HL-60 (cell line): ENCODE results near the gene MYADML2.

ENCODE experiments used
- DNase-seq, 2 experiments: peaks; one replicate each; pipeline ENCODE4 v3.0.0-alpha.2; 2010 to 2020; ENCODE audit warnings: low read depth in 1 of 2, low spot score in 1 of 2
- H3K27ac ChIP-seq: fragments of 250-450 bp; sonication (Bioruptor Pico); replicated peaks from 2 replicates; pipeline ENCODE4 v1.5.1; 2020; ENCODE audit warnings: mild to moderate bottlenecking, moderate library complexity
- H3K27me3 ChIP-seq: fragments of 250-450 bp; sonication (Bioruptor Pico); 2 replicates; pipeline ENCODE4 v1.5.1; 2021; ENCODE audit warnings: mild to moderate bottlenecking, moderate library complexity; ENCODE audit not compliant: insufficient read depth, poor library complexity, severe bottlenecking
- H3K4me3 ChIP-seq: replicated peaks from 2 replicates; pipeline ENCODE4 v1.5.1; 2011; ENCODE audit warnings: mild to moderate bottlenecking, control low read depth, low read length; ENCODE audit not compliant: insufficient read depth
- GABPA ChIP-seq: IDR thresholded peaks from 2 replicates; pipeline ENCODE4 v1.6.1; 2012; ENCODE audit warnings: low read depth
- POLR2AphosphoS5 ChIP-seq: IDR thresholded peaks from 2 replicates; pipeline ENCODE4 v1.6.1; 2012; ENCODE audit warnings: low read depth
- SPI1 ChIP-seq: IDR thresholded peaks from 2 replicates; pipeline ENCODE4 v1.6.1; 2012; ENCODE audit warnings: low read depth, mild to moderate bottlenecking, borderline replicate concordance
- TF ChIP-seq, protein P1 (sequence below): IDR thresholded peaks from 2 replicates; pipeline ENCODE4 v1.6.1; 2012; ENCODE audit warnings: low read depth; ENCODE audit not compliant: insufficient replicate concordance
- TF ChIP-seq, protein P2 (sequence below): IDR thresholded peaks from one replicate; pipeline ENCODE4 v1.5.1; 2011; ENCODE audit warnings: low read length, control low read depth, inconsistent platforms; ENCODE audit not compliant: insufficient read depth

MYADML2 gene

GRCh38 chr17:81940538-81941483, 6.2 kb downstream of the MYADML2 start:
- Histone ChIP-seq H3K27me3 (peaks cover 4% of the 10 kb centered on the region), H3K27ac (no peak overlapping the region), H3K4me3 (no peak overlapping the region)
- DNase-seq, result no peak
- TF ChIP-seq, protein P1, sequence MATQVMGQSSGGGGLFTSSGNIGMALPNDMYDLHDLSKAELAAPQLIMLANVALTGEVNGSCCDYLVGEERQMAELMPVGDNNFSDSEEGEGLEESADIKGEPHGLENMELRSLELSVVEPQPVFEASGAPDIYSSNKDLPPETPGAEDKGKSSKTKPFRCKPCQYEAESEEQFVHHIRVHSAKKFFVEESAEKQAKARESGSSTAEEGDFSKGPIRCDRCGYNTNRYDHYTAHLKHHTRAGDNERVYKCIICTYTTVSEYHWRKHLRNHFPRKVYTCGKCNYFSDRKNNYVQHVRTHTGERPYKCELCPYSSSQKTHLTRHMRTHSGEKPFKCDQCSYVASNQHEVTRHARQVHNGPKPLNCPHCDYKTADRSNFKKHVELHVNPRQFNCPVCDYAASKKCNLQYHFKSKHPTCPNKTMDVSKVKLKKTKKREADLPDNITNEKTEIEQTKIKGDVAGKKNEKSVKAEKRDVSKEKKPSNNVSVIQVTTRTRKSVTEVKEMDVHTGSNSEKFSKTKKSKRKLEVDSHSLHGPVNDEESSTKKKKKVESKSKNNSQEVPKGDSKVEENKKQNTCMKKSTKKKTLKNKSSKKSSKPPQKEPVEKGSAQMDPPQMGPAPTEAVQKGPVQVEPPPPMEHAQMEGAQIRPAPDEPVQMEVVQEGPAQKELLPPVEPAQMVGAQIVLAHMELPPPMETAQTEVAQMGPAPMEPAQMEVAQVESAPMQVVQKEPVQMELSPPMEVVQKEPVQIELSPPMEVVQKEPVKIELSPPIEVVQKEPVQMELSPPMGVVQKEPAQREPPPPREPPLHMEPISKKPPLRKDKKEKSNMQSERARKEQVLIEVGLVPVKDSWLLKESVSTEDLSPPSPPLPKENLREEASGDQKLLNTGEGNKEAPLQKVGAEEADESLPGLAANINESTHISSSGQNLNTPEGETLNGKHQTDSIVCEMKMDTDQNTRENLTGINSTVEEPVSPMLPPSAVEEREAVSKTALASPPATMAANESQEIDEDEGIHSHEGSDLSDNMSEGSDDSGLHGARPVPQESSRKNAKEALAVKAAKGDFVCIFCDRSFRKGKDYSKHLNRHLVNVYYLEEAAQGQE, result no peak
- TF ChIP-seq SPI1 (no peak), GABPA (no peak), POLR2AphosphoS5 (no peak)
- TF ChIP-seq, protein P2, sequence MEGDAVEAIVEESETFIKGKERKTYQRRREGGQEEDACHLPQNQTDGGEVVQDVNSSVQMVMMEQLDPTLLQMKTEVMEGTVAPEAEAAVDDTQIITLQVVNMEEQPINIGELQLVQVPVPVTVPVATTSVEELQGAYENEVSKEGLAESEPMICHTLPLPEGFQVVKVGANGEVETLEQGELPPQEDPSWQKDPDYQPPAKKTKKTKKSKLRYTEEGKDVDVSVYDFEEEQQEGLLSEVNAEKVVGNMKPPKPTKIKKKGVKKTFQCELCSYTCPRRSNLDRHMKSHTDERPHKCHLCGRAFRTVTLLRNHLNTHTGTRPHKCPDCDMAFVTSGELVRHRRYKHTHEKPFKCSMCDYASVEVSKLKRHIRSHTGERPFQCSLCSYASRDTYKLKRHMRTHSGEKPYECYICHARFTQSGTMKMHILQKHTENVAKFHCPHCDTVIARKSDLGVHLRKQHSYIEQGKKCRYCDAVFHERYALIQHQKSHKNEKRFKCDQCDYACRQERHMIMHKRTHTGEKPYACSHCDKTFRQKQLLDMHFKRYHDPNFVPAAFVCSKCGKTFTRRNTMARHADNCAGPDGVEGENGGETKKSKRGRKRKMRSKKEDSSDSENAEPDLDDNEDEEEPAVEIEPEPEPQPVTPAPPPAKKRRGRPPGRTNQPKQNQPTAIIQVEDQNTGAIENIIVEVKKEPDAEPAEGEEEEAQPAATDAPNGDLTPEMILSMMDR, result no peak

DNA sequence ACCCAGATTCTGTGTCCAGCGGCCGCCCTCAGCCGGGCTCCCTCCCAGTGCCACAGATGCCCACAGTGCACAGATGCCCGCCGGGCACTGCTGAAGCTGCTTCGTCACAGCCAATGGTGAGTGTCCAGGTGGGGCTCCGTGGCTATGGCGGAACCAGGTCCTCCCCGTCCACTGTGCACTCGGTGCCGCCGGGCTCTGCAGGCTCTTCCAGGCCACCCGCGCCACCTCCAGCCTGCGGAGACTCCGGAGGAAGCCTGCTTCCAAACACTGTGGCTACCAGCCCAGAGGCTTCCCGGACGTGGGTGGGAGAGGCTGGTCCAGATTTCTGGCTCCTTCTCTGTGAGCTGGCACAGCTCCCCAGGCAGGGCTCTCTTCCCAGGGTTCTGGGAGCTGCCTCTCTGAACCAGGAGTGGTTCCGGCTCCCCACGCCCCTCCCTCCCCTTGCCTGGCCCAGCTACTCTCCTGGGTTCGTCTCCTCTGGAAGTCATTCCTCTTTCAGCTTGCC, 7.1 kb downstream of the MYADML2 start:
- DNase-seq, result no peak
- Histone ChIP-seq H3K4me3 (no peak overlapping the region), H3K27me3 (peaks cover 4% of the 10 kb centered on the region), H3K27ac (no peak overlapping the region)
- TF ChIP-seq, protein P2, result no peak

DNA sequence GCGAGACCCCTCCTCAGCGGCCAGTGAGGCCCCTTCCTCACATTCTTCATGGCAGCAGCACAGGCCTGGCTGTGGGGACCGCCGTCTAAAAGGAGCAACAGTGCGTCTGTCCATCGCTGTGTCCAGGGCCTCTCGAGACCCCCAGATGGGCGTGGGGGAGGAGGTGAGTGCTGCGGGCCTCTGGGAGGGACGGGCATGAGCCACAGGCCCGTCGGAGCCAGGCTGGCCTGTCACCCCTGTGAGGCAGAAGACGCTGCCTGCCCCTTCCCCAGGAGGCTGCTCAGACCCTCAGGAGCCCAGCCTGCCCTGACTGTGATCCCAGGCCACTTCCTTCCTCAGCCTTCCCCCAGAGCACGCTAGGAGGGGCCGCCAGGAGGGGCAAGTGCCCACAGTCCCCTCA, 7.8 kb downstream of the MYADML2 start:
- no peak for DNase-seq
- TF ChIP-seq SPI1 (no peak), POLR2AphosphoS5 (no peak)
- TF ChIP-seq, protein P1, result no peak
- Histone ChIP-seq H3K27me3 (peaks cover 4% of the 10 kb centered on the region), H3K4me3 (no peak overlapping the region), H3K27ac (no peak overlapping the region)

DNA sequence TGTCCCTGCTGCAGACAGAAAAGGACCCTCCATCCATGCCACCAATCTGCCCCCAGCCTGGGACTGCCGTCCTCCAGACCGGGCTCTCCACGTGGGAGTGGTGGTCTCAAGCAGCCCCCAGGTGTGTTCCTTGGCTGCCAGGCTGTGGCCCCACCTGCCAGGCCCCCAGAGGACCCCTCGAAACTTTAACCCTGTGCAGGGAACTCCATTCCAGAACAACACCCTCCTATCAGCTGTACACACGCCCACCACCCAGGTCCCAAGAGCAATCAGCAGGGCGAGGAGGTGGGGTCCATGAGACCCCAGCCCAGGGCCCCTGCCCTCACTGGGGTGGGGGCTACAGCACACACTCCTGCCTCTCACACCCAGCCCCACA, 11.3 kb downstream of the MYADML2 start:
- Histone ChIP-seq H3K27me3 (no peaks in the 10 kb centered on the region), H3K4me3 (no peak overlapping the region), H3K27ac (no peak overlapping the region)
- no peak for DNase-seq
- TF ChIP-seq POLR2AphosphoS5 (no peak), SPI1 (no peak), GABPA (no peak)
- TF ChIP-seq, protein P1, result no peak
- TF ChIP-seq, protein P2, result no peak
